HL-60 (cell line): ENCODE measurements around the gene GRHL3.

Experiments
- DNase-seq, 2 experiments: peaks; one replicate each; pipeline ENCODE4 v3.0.0-alpha.2; 2010 to 2020; ENCODE audit warnings: low read depth in 1 of 2, low spot score in 1 of 2
- H3K27ac ChIP-seq: fragments of 250-450 bp; sonication (Bioruptor Pico); replicated peaks from 2 replicates; pipeline ENCODE4 v1.5.1; 2020; ENCODE audit warnings: mild to moderate bottlenecking, moderate library complexity
- H3K27me3 ChIP-seq: fragments of 250-450 bp; sonication (Bioruptor Pico); 2 replicates; pipeline ENCODE4 v1.5.1; 2021; ENCODE audit warnings: mild to moderate bottlenecking, moderate library complexity; ENCODE audit not compliant: insufficient read depth, poor library complexity, severe bottlenecking
- H3K4me3 ChIP-seq: replicated peaks from 2 replicates; pipeline ENCODE4 v1.5.1; 2011; ENCODE audit warnings: mild to moderate bottlenecking, control low read depth, low read length; ENCODE audit not compliant: insufficient read depth
- CTCF ChIP-seq: IDR thresholded peaks from one replicate; pipeline ENCODE4 v1.5.1; 2011; ENCODE audit warnings: low read length, control low read depth, inconsistent platforms; ENCODE audit not compliant: insufficient read depth
- GABPA ChIP-seq: IDR thresholded peaks from 2 replicates; pipeline ENCODE4 v1.6.1; 2012; ENCODE audit warnings: low read depth
- POLR2AphosphoS5 ChIP-seq: IDR thresholded peaks from 2 replicates; pipeline ENCODE4 v1.6.1; 2012; ENCODE audit warnings: low read depth
- REST ChIP-seq: IDR thresholded peaks from 2 replicates; pipeline ENCODE4 v1.6.1; 2012; ENCODE audit warnings: low read depth; ENCODE audit not compliant: insufficient replicate concordance
- SPI1 ChIP-seq: IDR thresholded peaks from 2 replicates; pipeline ENCODE4 v1.6.1; 2012; ENCODE audit warnings: low read depth, mild to moderate bottlenecking, borderline replicate concordance

The GRHL3 gene

DNA sequence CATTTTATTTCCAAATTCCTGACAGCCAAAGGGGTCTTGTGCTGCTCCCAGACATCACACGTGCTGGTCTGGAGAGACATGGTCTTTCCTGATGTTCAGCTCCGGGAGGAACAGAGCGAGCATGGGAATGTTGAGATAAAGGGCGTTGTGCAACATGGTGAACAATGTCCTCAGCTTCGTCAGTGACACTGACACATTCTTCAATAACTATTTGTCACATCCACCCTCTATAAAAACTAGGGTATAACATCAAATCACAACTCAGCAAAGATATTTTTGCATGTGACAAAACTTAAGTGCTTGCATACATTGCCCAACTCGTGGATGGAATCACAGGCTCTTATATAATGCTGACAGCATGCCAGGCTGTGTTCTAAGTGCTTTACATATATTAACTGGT, 42.4 kb upstream of the GRHL3 start:
- no peak overlapping the region for H3K27ac ChIP-seq
- no peak for DNase-seq
- no peak for TF ChIP-seq CTCF
- H3K4me3 ChIP-seq = no peak overlapping the region
- H3K27me3 ChIP-seq = no peaks in the 10 kb centered on the region

GRCh38 chr1:24277420-24278169, 41.6 kb upstream of the GRHL3 start:
- Histone ChIP-seq H3K27me3 (no peaks in the 10 kb centered on the region), H3K4me3 (no peak overlapping the region), H3K27ac (no peak overlapping the region)
- DNase-seq = no peak
- no peak for TF ChIP-seq GABPA
- no peak for TF ChIP-seq SPI1
- no peak for TF ChIP-seq POLR2AphosphoS5
- TF ChIP-seq CTCF = no peak
- TF ChIP-seq REST = no peak

- TF ChIP-seq CTCF = no peak
- TF ChIP-seq REST = no peak
- TF ChIP-seq POLR2AphosphoS5 = no peak
- DNase-seq = no peak
- Histone ChIP-seq H3K4me3 (no peak overlapping the region), H3K27ac (no peak overlapping the region), H3K27me3 (no peaks in the 10 kb centered on the region)
These were observed 40.4 kb upstream of the GRHL3 start for GRCh38 chr1:24278726-24279125.

- TF ChIP-seq SPI1 (no peak), CTCF (no peak), GABPA (no peak), POLR2AphosphoS5 (no peak), REST (no peak)
- Histone ChIP-seq H3K4me3 (no peak overlapping the region), H3K27ac (no peak overlapping the region), H3K27me3 (no peaks in the 10 kb centered on the region)
- DNase-seq = no peak
These were observed 39.4 kb upstream of the GRHL3 start for GRCh38 chr1:24279590-24280232.
